ENCODE measurements around the gene KLHL11. TPM values are rescaled to one million over a fixed set of nuclear protein-coding genes. Genes with fewer than 3 reads are reported as not detected.
"Not testable (repeated sequence)": the region's sequence is repeated elsewhere in the genome, so short reads cannot be mapped to it uniquely, and the experiment has no call there.

The KLHL11 gene
- polyA plus RNA-seq, 3 donors: 3.0 to 4.1 (median 3.4) TPM

DNA sequence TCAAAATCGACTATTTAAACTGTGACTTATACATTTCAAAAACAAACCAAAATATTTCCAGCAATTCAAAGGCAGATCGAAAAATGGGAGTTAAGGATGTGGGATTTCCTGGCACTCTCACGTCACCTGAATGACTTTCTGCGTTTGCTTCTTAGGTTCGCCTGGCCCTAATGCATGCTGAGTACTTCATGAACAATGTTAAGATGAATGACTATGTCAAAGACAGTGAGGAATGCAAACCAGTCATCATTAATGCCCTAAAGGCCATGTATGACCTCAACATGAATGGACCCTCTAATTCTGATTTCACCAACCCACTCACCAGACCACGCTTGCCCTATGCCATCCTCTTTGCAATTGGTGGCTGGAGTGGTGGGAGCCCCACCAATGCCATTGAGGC lies 20.3 kb downstream of the KLHL11 start:
- Mint-ChIP-seq H3K36me3 (peaks cover 6% of the 10 kb centered on the region in 2 donors), H3K4me1 (peaks cover 9% of the 10 kb centered on the region), H3K4me3 (no peak overlapping the region), H3K27ac (no peak overlapping the region), H3K27me3 (ENCODE audit: low read depth in 3 of 3) (peaks cover 0 to 3% (median 0%) of the 10 kb centered on the region in 3 donors), H3K9me3 (peaks cover 0 to 2% (median 0%) of the 10 kb centered on the region in 7 donors)
- no peak overlapping the region for H3K27ac ChIP-seq (ENCODE audit: low read depth in 1 of 2, low read length in 2 of 2)
- H3K36me3 ChIP-seq (replicated peaks in 1 of 2; ENCODE audit: control insufficient read depth in 1 of 2, insufficient read depth in 2 of 2, low read length in 2 of 2): peaks cover 0 to 19% of the 10 kb centered on the region in 2 donors
- DNase-seq: no peak
- H2AFZ ChIP-seq (ENCODE audit: insufficient read depth, low read depth, low read length, poor library complexity, severe bottlenecking): no peak overlapping the region
- H3K4me1 ChIP-seq (ENCODE audit: control insufficient read depth in 1 of 2, insufficient read depth in 2 of 2, low read length in 2 of 2): no peaks in the 10 kb centered on the region
- TF ChIP-seq, protein P1, sequence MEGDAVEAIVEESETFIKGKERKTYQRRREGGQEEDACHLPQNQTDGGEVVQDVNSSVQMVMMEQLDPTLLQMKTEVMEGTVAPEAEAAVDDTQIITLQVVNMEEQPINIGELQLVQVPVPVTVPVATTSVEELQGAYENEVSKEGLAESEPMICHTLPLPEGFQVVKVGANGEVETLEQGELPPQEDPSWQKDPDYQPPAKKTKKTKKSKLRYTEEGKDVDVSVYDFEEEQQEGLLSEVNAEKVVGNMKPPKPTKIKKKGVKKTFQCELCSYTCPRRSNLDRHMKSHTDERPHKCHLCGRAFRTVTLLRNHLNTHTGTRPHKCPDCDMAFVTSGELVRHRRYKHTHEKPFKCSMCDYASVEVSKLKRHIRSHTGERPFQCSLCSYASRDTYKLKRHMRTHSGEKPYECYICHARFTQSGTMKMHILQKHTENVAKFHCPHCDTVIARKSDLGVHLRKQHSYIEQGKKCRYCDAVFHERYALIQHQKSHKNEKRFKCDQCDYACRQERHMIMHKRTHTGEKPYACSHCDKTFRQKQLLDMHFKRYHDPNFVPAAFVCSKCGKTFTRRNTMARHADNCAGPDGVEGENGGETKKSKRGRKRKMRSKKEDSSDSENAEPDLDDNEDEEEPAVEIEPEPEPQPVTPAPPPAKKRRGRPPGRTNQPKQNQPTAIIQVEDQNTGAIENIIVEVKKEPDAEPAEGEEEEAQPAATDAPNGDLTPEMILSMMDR (IDR thresholded peaks at IDR 0.05): no peak
- 92% methylated on average over 4 of the region's 6 CpGs for WGBS (ENCODE audit: insufficient coverage)
- H3K9me3 ChIP-seq (replicated peaks in 1 of 2; ENCODE audit: control insufficient read depth in 1 of 2, insufficient read depth in 1 of 2, low read length in 2 of 2): no peaks in the 10 kb centered on the region
- H3K27me3 ChIP-seq (ENCODE audit: control insufficient read depth in 2 of 2, insufficient read depth in 2 of 2, low read length in 2 of 2): no peaks in the 10 kb centered on the region
- intact Hi-C loops (cut with micrococcal nuclease): no loop called here
- H3K79me2 ChIP-seq (ENCODE audit: insufficient read depth, low read length): peaks cover 18% of the 10 kb centered on the region
- no peak overlapping the region for H3K4me3 ChIP-seq (replicated peaks in 1 of 3; ENCODE audit: low read depth in 2 of 3, low read length in 3 of 3)
- peaks cover 8% of the 10 kb centered on the region for H4K20me1 ChIP-seq (ENCODE audit: insufficient read depth, low read length)
- H3K9ac ChIP-seq (ENCODE audit: insufficient read depth, low read length, poor library complexity, severe bottlenecking): no peak overlapping the region
- no peak overlapping the region for H3K4me2 ChIP-seq (replicated peaks; ENCODE audit: extremely low read depth, low read length, poor library complexity, severe bottlenecking)

DNA sequence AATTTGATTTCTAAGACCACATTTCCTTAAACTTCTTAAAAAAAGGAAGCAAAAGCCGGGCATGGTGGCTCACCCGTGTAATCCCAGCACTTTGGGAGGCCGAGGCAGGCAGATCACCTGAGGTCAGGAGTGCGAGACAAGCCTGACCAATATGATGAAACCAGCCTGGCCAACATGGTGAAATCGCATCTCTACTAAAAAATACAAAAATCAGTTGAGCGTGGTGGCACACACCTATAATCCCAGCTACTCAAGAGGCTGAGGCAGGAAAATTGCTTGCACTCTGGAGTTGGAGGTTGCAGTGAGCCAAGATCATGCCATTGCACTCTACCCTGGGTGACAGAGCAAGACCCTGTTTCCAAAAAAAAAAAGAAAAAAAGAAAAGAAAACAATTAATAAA lies 24.4 kb downstream of the KLHL11 start:
- H3K27ac ChIP-seq (ENCODE audit: low read depth in 1 of 2, low read length in 2 of 2); DNase-seq; H3K79me2 ChIP-seq (ENCODE audit: insufficient read depth, low read length); H3K9ac ChIP-seq (ENCODE audit: insufficient read depth, low read length, poor library complexity, severe bottlenecking); H3K36me3 Mint-ChIP-seq; intact Hi-C loops (cut with micrococcal nuclease); H3K4me2 ChIP-seq (replicated peaks; ENCODE audit: extremely low read depth, low read length, poor library complexity, severe bottlenecking); H3K9me3 Mint-ChIP-seq; H3K4me1 ChIP-seq (ENCODE audit: control insufficient read depth in 1 of 2, insufficient read depth in 2 of 2, low read length in 2 of 2); H3K4me3 ChIP-seq (replicated peaks in 1 of 3; ENCODE audit: low read depth in 2 of 3, low read length in 3 of 3); H3K27ac Mint-ChIP-seq; H3K36me3 ChIP-seq (replicated peaks in 1 of 2; ENCODE audit: control insufficient read depth in 1 of 2, insufficient read depth in 2 of 2, low read length in 2 of 2); H2AFZ ChIP-seq (ENCODE audit: insufficient read depth, low read depth, low read length, poor library complexity, severe bottlenecking); H3K4me3 Mint-ChIP-seq; H3K9me3 ChIP-seq (replicated peaks in 1 of 2; ENCODE audit: control insufficient read depth in 1 of 2, insufficient read depth in 1 of 2, low read length in 2 of 2); H4K20me1 ChIP-seq (ENCODE audit: insufficient read depth, low read length); H3K27me3 ChIP-seq (ENCODE audit: control insufficient read depth in 2 of 2, insufficient read depth in 2 of 2, low read length in 2 of 2); H3K4me1 Mint-ChIP-seq: not testable (repeated sequence)
- peaks cover 18 to 25% (median 21%) of the 10 kb centered on the region in 3 donors for H3K27me3 Mint-ChIP-seq (ENCODE audit: low read depth in 3 of 3)
- WGBS (ENCODE audit: insufficient coverage): 35% methylated on average over 4 of the region's 6 CpGs

DNA sequence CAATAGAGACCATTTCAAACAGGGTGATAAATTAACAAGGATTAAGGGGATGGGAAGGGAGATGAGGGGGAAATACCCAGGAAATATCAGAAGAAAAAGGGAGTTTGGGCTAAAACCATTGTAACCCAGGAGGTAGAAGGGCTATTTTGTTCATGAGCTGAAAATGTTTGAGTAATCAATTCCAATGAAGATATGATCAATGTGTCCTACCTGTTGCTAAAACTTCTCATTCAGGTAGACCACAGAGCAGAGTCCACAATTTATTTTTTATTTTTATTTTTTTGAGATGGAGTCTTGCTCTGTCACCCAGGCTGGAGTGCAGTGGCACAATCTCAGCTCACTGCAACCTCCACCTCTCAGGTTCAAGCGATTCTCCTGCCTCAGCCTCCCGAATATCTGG lies 25.8 kb downstream of the KLHL11 start:
- DNase-seq; H3K4me3 ChIP-seq (replicated peaks in 1 of 3; ENCODE audit: low read depth in 2 of 3, low read length in 3 of 3); intact Hi-C loops (cut with micrococcal nuclease); H2AFZ ChIP-seq (ENCODE audit: insufficient read depth, low read depth, low read length, poor library complexity, severe bottlenecking); H3K9ac ChIP-seq (ENCODE audit: insufficient read depth, low read length, poor library complexity, severe bottlenecking); H3K9me3 Mint-ChIP-seq; H3K36me3 ChIP-seq (replicated peaks in 1 of 2; ENCODE audit: control insufficient read depth in 1 of 2, insufficient read depth in 2 of 2, low read length in 2 of 2); H3K79me2 ChIP-seq (ENCODE audit: insufficient read depth, low read length); H3K27ac Mint-ChIP-seq; H3K27me3 ChIP-seq (ENCODE audit: control insufficient read depth in 2 of 2, insufficient read depth in 2 of 2, low read length in 2 of 2); H3K36me3 Mint-ChIP-seq; H3K4me2 ChIP-seq (replicated peaks; ENCODE audit: extremely low read depth, low read length, poor library complexity, severe bottlenecking); H3K9me3 ChIP-seq (replicated peaks in 1 of 2; ENCODE audit: control insufficient read depth in 1 of 2, insufficient read depth in 1 of 2, low read length in 2 of 2); H3K27ac ChIP-seq (ENCODE audit: low read depth in 1 of 2, low read length in 2 of 2); H3K4me3 Mint-ChIP-seq; H4K20me1 ChIP-seq (ENCODE audit: insufficient read depth, low read length): not testable (repeated sequence)
- peaks cover 11 to 16% of the 10 kb centered on the region in 2 donors for H3K4me1 ChIP-seq (ENCODE audit: control insufficient read depth in 1 of 2, insufficient read depth in 2 of 2, low read length in 2 of 2)
- peaks cover 12% of the 10 kb centered on the region for H3K4me1 Mint-ChIP-seq
- WGBS (ENCODE audit: insufficient coverage): no CpG with 5 or more reads among the region's 2 CpGs
- H3K27me3 Mint-ChIP-seq (ENCODE audit: low read depth in 3 of 3): peaks cover 22 to 34% (median 25%) of the 10 kb centered on the region in 3 donors

Measured in CD14-positive monocyte (primary cell).